ENCODE data around the gene DMBT1. TPM values are rescaled to one million over a fixed set of nuclear protein-coding genes. Genes with fewer than 3 reads are reported as not detected.

The DMBT1 gene
- total and polyA plus RNA-seq, 4 donors: 0.03 TPM; not detected in 3

DNA sequence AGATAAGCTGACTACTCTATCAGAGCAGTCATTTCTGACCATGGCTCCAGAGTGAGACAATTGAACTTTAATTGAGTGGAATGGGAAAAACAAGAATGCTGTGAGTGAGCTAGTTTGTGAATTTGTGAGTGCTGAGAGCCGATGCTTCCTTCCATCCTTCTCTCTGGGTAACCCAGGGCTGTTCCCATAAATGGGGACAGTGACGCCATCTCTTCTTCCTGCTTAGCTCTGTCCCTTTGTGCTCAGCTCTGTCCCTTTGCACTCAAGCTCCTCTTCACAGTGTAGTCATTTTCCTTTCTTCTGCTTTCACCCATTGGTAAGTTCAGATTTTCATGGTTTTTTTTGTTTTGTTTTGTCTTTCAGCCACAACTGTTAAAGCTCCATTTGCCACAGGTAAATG lies 114.7 kb downstream of the DMBT1 start (continued):
- TF ChIP-seq, protein P1, sequence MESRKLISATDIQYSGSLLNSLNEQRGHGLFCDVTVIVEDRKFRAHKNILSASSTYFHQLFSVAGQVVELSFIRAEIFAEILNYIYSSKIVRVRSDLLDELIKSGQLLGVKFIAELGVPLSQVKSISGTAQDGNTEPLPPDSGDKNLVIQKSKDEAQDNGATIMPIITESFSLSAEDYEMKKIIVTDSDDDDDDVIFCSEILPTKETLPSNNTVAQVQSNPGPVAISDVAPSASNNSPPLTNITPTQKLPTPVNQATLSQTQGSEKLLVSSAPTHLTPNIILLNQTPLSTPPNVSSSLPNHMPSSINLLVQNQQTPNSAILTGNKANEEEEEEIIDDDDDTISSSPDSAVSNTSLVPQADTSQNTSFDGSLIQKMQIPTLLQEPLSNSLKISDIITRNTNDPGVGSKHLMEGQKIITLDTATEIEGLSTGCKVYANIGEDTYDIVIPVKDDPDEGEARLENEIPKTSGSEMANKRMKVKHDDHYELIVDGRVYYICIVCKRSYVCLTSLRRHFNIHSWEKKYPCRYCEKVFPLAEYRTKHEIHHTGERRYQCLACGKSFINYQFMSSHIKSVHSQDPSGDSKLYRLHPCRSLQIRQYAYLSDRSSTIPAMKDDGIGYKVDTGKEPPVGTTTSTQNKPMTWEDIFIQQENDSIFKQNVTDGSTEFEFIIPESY (IDR thresholded peaks at IDR 0.05): no peak

GRCh38 chr10:122678266-122678665 lies 117.7 kb downstream of the DMBT1 start:
- Histone ChIP-seq H3K36me3 (ENCODE audit: control insufficient read depth in 4 of 4, insufficient read depth in 3 of 4, low read depth in 1 of 4, low read length in 3 of 4) (no peaks in the 10 kb centered on the region), H3K27me3 (ENCODE audit: control insufficient read depth in 4 of 4, insufficient read depth in 4 of 4, low read length in 3 of 4) (peaks cover 0 to 7% (median 0%) of the 10 kb centered on the region in 4 donors), H3K4me1 (ENCODE audit: control insufficient read depth in 4 of 4, insufficient read depth in 4 of 4, low read length in 3 of 4) (no peaks in the 10 kb centered on the region), H3K27ac (ENCODE audit: low read depth in 1 of 2, low read length in 2 of 2) (no peak overlapping the region), H3K9me3 (ENCODE audit: control insufficient read depth in 4 of 4, low read length in 3 of 4) (no peaks in the 10 kb centered on the region), H3K9ac (ENCODE audit: low read depth in 1 of 2, low read length in 2 of 2) (no peak overlapping the region), H3K4me3 (ENCODE audit: low read depth in 1 of 3, low read length in 3 of 3) (no peak overlapping the region)
- TF ChIP-seq ATF3 (IDR thresholded peaks at IDR 0.05): no peak
- TF ChIP-seq HNF4A (conservative IDR thresholded peaks at IDR 0.05): no peak
- TF ChIP-seq EGR1 (IDR thresholded peaks at IDR 0.05; ENCODE audit: low read depth in 2 of 2): no peak
- no peak for TF ChIP-seq NR2F2 (IDR thresholded peaks at IDR 0.05)
- TF ChIP-seq FOXA1 (IDR thresholded peaks at IDR 0.05): no peak
- no peak for TF ChIP-seq MAX (IDR thresholded peaks at IDR 0.05)
- no peak for DNase-seq (ENCODE audit: low spot score)

DNA sequence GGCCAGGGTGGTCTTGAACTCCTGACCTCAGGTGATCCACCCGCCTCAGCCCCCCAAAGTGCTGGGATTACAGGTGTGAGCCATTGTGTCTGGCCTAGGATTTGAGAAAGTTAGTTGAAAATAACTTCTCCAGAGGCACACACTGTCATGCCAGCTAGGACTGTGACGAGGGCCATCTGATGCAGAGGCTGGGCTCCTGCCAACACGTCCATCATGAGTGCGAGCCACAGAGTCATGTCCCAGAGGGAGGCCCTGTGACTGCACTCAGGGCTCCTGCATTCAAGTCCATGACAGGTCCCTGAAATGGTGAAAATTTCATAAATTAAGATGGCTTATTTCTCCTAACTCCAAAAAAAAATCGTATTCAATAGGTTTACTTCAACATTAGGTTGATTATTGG lies 122.0 kb downstream of the DMBT1 start:
- 61% methylated on average over 5 of the region's 5 CpGs for WGBS
- no peak for DNase-seq (ENCODE audit: low spot score)
- H3K36me3 ChIP-seq (ENCODE audit: control insufficient read depth in 4 of 4, insufficient read depth in 3 of 4, low read depth in 1 of 4, low read length in 3 of 4): no peaks in the 10 kb centered on the region

More for the DNA sequence above, 122.0 kb downstream of the DMBT1 start:
- no peak overlapping the region for H3K27ac ChIP-seq (ENCODE audit: low read depth in 1 of 2, low read length in 2 of 2)
- H3K9me3 ChIP-seq (ENCODE audit: control insufficient read depth in 4 of 4, low read length in 3 of 4): no peaks in the 10 kb centered on the region
- no peak for TF ChIP-seq FOXA2 (IDR thresholded peaks at IDR 0.05)
- no peak for TF ChIP-seq TAF1 (conservative IDR thresholded peaks at IDR 0.05)
- no peak for TF ChIP-seq MAX (IDR thresholded peaks at IDR 0.05)
- no peak for TF ChIP-seq REST (IDR thresholded peaks at IDR 0.05)
- TF ChIP-seq RAD21 (IDR thresholded peaks at IDR 0.05): no peak
- H3K9ac ChIP-seq (ENCODE audit: low read depth in 1 of 2, low read length in 2 of 2): no peak overlapping the region
- H3K4me1 ChIP-seq (ENCODE audit: control insufficient read depth in 4 of 4, insufficient read depth in 4 of 4, low read length in 3 of 4): no peaks in the 10 kb centered on the region
- no peak overlapping the region for H3K4me3 ChIP-seq (ENCODE audit: low read depth in 1 of 3, low read length in 3 of 3)
- peaks cover 0 to 7% (median 0%) of the 10 kb centered on the region in 4 donors for H3K27me3 ChIP-seq (ENCODE audit: control insufficient read depth in 4 of 4, insufficient read depth in 4 of 4, low read length in 3 of 4)

Measured in liver (tissue), 9 donors.